Measurements from ENCODE around the gene STRN4.
"Not testable (repeated sequence)": the region's sequence is repeated elsewhere in the genome, so short reads cannot be mapped to it uniquely, and the experiment has no call there.

The STRN4 gene, protein sequence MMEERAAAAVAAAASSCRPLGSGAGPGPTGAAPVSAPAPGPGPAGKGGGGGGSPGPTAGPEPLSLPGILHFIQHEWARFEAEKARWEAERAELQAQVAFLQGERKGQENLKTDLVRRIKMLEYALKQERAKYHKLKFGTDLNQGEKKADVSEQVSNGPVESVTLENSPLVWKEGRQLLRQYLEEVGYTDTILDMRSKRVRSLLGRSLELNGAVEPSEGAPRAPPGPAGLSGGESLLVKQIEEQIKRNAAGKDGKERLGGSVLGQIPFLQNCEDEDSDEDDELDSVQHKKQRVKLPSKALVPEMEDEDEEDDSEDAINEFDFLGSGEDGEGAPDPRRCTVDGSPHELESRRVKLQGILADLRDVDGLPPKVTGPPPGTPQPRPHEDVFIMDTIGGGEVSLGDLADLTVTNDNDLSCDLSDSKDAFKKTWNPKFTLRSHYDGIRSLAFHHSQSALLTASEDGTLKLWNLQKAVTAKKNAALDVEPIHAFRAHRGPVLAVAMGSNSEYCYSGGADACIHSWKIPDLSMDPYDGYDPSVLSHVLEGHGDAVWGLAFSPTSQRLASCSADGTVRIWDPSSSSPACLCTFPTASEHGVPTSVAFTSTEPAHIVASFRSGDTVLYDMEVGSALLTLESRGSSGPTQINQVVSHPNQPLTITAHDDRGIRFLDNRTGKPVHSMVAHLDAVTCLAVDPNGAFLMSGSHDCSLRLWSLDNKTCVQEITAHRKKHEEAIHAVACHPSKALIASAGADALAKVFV

DNA sequence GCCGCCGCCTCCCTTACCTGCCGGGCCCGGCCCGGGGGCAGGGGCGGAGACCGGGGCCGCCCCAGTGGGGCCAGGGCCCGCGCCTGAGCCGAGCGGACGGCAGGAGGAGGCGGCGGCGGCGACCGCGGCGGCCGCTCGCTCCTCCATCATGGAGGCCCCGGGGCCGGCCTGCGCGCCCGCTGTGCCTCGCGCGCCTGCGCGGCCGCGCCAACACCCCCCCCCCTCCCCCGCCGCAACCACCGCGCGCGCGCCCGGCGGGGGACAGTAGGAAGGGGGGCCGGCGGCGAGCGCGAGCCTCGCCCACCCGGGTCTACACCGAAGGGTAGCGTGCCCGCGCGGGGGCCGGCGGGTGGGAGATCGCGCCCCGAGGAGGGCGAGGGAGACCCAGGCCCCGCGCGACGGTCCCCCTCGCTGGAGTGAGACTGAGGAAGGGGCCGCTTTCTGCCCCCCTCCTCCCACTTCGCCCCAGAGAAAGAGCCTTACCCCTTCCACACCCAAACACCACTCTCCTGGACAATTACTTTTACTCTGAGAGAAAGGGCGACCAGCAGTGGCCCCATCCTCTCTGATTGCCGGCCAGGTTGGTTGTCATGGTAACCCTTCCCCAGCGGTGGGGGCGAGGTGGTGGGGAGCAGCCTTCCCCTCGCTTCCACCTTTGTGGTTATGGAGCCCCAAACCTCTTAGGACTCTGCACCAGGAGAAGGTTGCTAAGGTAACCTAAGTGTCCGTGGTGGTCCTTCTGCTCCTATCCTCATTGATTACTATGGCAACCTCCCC lies at the start of gene STRN4:
Gene STRN4 (minus strand): TSS at position 170 of the 777 bp plus-strand sequence. CDS start 20 bp downstream, at position 150.
- peak; percentile 53 for DNase-seq

DNA sequence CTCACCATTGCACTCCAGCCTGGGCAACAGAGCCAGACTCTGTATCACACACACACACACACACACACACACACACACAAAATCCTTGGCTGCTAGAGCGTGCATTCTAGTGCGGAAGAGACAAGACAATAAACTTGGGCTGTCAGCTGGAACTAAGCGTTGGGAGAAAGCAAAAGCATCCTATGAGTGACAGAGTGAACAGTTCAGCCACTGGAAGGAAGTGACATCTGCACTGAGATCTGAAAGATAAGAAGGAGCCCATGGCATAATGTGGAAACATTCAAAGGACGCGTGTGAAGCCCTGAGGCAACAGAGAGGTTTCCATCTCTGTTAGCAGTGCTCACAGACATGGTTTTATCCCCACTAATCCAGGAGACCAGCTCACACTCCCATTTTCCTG lies 45.7 kb upstream of the STRN4 start:
- peak; percentile 69 for DNase-seq

DNA sequence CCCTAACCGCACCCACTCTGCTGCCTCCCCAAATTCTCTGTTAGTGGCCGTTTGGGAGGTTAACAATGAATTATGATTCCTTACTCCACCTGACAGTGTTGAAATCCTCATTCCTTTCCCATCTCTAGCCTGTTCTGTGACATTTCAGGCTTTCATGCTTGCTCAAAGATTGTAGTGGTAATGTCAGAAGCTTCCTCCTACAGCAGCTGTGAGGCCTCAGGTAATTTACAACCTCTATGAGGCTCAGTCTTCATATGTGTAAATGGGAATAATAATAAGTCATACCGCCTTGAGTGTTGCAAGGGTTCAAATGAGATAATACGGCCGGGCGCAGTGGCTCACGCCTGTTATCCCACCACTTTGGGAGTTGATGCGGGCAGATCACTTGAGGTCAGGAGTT lies 43.1 kb upstream of the STRN4 start:
- DNase-seq, result no peak

DNA sequence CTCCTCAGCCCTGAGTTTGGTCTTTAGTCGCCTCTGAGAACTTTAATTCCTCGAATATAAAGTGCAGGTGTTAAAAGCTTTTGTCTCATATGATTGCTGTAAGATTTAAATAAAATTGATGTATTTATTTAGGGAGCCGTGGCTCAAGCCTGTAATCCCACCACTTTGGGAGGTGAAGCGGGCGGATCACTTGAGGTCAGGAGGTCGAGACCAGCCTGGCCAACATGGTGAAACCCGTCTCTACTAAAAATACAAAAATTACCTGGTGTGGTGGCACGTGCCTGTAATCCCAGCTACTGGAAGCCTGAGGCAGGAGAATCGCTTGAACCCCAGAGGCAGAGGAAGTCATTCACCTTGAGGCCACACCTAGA lies 42.7 kb upstream of the STRN4 start:
- no peak for DNase-seq

DNA sequence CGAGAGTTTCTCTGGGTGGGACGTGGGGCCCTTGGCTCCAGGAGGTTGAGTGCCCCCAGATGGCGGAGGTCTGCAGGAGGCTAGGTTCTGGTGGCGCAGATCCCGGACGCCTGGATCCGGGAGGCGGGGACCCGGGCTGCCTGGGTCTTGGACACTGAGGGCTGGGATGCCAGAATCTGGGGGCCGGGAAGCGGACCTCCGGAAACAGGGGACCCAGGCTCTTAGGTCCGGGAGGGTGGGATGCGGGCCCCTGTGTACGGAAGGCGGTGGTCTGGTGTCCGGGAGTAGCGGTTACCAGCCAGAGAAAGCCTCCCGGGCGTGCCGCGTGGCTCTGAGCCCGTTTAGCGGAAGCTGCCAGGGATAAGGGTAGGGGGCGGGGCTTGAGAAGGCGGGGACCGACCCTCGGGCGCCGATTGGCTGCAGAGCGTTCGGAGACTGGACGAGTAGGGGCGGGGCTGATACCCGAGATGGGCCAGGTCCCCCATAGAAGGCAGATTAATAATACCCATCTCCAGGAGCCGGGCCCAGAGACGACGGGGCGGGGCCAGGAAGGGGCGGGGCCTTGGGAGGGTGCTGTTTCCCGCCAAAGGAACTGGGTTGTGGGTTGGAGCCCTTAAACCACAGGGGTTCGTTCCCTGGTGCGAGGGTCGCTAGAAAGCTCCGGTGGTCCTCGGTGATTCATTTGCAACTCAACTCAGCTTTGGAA lies 42.2 kb upstream of the STRN4 start, which contains the start of gene SLC1A5:
Gene SLC1A5 (minus strand): TSS at position 333 of the 706 bp plus-strand sequence. CDS start 629 bp downstream, outside the sequence.
- peak; percentile 99 for DNase-seq

DNA sequence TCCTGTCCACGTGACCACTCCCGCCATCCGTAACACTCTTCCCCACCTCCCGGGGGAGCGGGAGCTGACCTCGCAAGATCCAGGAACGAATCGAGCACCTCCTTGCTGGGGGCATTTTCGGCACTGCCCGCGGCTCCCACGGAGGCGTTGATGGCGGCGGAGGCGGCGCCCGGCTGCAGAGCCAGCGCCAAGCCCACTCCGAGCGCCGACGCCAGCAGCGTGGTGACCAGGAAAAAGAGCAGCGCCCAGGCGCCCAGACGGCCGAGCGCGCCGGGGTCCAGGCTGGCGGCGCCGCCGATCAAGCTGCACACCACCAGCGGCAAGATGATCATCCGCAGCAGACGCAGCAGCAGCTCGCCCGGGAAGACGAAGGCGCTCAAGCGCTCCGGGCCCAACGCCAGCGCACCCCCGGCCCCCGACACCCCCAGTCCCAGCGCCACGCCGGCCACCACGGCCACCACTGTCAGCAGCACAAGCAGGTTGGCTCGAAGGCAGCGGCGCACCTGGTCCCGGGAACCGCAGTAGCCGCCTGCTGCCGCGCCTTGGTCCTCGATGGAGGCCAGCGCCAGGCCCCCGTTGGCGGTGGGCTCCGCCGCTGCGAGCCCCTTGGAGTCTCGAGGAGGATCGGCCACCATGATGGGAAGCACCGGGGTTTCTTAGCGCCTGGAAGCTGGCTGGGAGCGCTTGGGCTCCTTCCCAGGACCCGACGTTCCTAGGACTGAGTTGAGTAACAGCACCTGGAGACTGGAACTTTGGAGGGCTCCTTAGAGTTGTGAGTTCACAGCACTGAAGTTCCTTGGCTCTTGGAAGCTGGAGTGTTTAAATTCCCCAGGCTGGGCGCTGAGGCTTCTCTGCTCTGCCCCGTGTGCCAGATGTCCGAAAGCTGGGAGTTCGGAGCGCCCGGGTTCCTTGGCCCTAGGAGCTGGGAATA lies 41.3 kb upstream of the STRN4 start:
- peak; percentile 78 for DNase-seq

DNA sequence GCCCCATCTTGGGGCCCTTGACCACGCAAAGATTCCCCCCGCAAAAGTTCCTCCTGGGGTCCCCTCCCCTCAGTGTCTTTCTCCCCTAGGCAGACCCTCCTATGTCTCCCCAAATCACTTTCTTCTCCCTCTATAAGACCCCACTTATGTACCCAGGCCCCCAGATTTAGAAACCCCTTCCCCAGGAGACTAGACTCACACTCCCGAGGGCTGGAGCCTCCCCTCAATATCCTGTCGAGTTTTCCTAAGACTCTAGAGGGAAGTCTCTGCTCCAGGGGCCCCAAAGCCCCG lies 40.7 kb upstream of the STRN4 start:
- no peak for DNase-seq

DNA sequence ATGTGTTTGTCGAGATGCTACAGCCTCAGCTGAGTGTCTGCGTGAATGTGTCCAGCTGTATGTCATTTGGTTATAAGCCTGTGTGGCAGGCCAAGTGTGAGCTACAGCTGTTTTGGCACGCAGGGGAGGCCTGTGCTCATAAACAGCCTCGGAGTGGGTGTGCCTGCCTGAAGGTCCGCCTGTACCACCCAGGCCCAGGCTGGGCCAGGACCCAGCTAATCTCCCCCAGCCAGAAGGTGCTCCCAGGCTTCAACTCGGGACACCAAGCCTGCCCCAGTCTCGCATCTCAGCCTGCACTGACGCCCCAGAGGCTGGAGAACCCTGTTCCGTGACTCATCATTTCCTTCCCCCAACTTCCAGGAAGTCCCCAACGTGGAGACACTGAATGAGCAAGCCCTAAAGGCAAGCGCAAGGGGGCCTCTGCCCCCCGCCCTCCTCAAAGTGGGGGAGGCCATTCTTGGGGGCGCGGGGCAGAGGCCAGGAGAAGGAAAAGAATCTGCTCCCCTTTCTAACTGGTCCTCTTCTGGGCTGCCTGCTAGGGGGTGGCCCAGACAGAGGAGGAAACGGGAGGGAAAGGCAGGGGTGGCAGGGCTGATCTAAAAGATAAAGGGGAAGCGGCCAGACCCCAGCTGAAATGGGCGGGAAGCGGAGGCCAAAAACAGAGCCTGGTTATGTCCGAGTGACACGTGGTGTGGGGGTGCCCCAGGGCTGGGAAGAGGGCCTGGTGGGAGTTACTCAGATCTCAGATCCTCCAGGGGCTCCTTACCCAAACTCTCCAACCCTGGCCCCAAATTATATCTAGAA lies 40.2 kb upstream of the STRN4 start:
- DNase-seq, result peak; percentile 93

DNA sequence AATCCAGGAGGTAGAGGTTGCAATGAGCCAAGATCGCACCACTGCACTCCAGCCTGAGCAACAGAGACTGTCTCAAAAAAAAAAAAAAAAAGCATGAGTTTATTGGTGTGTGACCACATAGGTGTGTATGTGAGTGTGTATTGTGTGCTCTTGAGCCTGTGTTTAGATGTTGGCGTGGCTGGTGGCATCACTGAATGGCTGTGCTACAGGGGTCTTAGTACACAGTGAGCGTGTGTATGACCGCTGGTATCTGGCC lies 39.7 kb upstream of the STRN4 start:
- no peak for DNase-seq

DNA sequence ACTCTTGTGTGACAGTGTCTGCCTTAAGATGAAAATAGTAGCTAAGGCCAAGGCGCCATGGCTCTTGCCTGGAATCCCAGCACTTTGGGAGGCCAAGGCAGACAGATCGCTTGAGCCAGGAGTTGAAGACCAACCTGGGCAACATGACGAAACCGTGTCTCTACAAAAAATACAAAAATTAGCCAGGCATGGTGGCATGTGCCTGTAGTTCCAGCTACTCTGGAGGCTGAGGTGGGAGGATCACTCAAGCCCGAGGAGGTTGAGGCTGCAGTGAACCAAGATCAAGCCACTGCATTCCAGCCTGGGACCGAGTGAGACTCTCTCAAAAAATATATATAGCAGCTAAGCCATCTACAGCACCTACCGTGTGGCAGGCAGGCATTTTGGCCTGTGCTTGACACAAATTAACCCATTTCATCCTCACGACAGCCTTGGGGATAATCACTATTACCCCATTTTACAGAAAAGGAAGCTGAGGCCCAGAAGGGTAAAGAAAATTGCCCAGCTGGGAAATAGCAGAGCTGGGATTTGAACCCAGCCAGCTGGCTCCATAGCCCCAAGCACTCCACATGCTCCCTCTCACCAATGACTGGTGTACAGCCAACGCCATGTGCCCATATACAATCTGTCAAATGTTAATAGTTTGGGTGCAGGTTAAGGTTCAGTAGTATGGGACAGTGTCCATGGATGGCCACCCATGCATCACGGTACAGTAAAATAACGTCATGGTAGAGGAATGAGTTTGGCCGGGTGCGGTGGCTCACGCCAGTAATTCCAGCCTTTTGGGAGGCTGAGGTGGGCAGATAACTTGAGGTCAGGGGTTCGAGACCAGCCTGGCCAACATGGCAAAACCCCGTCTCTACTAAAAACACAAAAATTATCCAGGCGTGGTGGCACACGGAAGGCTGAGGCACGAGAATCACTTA lies 39.1 kb upstream of the STRN4 start:
- peak; percentile 56 for DNase-seq

DNA sequence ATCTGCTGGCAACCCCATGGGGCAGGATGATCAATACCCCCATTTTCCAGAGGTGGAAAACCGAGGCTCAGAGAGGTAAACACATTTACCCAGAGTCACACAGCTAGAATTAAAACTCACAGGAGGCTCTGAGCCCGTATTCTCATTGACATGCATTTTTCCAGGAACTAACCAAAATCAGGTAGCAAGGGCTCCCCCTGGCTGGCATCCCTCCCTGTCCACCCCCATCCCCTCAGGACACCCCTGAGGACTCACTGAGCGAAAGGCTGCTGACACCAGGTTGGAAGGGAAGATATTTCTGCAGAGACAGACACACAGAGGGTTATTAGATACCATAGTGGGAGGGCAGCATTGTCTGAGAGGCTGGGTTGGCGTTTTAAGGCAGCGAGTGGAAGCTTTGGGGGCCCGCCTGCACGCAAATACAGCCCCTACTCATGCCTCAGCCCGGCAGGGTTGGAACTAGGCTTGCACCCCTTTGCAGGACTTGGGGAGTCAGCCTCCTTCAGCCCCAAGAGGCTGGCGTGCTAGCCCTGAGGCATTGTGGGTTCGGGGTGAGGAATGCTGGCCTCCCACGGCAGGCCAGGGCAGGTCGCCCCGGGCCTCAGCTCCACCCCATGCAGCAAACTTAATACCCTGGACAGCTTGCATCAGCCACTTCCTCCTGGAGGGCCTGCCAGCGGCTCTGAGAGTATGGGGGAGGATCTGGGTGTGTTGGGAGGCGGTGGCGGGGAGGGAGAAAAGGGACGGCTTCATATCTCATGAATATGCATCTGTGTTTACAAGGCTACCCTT lies 38.2 kb upstream of the STRN4 start:
- DNase-seq, result peak; percentile 97

DNA sequence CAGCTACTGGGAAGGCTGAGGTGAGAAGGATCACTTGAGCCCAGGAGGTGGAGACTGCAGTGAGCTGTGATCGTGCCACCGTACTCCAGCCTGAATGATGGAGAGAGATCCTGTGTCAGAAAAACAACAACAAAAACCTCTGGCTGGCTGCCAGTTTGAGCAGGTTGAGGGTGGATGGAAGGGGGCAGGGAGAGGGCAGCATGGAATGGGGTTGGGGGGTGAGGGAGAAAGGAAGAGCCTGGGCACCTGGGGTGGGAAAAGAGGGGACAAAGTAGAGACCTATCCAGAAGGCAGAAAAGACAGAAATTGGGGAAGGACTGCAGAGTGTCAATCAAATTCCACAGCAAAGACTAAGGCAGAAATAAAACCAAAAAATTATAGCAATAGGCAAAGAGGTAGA lies 37.4 kb upstream of the STRN4 start:
- no peak for DNase-seq

DNA sequence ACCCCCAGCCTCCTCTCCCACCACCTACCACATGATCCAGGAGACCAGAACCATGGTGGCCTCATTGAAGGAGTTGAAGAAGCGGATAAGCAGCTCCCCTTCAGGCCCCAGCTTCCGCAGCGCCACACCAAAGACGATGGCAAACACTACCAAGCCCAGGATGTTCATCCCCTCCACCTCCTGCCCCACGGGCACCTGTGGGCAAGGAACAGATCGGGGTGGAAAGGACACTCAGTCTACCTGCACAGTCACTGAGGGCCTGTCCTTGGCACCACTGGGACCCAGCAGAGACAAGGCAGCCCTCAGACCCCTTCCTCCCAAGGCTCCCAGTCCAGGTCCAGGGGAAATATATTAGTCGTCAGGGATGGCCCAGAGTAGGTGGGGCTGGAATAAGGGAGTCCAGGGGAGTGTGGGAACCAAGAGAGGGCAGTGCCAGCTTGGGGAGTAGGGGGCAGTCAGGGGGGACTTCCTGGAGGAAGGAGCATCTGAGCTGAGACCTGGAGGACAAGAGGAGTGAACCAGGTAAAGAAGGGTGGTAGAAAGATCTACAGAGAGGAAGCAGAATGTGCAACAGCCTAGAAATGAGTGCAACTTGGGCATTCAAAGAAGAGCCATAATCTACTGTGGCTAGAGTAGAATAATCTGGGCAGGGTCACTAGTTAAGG lies 36.2 kb upstream of the STRN4 start:
- no peak for DNase-seq

DNA sequence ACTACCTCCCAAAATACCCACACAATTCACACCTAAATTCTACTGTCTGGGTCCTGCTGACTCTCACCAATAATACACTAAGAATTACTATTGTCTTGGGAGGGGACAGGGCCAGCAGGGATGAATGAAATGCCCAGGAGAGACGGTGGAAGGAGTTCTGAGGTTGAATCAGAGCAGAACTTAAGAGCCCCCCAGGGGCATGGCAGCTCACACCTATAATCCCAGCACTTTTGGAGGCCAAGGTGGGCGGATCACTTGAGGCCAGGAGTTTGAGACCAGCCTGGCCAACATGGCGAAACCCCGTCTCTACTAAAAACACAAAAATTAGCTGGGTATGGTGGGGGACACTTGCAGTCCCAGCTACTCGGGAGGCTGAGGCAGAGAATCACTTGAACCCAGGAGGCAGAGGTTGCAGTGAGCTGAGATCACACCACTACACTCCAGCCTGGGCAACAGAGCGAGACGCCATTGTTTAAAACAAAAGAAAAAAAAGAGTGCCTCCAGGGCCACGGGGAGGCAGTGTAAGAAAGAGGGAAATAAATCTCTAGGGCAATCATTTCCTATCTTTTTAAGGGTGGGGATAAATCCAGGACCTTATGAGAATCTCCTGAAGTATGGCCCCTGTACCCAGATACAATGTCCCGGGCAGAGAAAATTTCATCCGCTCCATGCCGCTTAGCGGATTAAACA lies 31.9 kb upstream of the STRN4 start:
- DNase-seq, result not testable (repeated sequence)

DNA sequence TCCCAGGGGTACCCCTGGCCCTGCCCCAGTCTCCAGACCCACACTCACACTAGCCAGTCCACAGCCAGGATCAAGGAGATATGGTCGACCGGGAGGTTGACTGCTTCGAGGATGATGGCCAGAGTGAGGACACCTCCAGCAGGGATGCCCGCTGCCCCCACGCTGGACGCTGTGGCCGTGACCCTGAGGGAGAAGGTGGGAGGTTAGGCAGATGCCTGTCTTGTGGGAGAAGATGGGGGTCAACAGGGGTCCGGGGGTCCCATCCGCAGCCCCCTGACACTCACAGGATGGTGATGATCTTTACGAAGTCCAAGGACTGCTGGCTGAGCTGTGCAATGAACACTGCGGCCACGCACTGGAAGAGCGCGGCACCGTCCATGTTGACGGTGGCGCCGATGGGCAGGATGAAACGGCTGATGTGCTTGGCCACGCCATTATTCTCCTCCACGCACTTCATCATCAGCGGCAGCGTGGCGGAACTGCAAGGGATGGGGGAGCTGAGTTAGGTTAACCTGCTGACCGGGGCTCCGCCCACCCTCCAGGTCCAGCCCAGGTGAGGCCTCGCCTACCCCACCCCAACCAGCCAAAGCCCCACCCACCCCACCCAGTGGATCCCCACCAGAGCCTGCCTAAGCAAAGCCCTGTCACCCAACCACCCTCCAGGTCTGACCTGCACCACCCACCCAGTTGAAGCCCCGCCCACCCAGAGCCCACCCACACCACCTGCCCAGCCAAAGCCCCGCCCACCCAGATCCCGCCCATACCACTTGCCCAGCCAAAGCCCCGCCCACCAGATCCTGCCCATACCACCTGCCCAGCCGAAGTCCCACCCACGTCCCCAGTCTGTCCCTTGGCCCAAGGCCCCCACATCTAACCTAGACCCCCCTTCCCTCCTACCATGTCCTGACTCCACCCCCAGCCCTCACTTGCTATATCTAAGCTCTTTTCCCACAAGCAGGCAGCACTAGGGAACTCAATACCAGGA lies 31.0 kb upstream of the STRN4 start:
- no peak for DNase-seq

DNA sequence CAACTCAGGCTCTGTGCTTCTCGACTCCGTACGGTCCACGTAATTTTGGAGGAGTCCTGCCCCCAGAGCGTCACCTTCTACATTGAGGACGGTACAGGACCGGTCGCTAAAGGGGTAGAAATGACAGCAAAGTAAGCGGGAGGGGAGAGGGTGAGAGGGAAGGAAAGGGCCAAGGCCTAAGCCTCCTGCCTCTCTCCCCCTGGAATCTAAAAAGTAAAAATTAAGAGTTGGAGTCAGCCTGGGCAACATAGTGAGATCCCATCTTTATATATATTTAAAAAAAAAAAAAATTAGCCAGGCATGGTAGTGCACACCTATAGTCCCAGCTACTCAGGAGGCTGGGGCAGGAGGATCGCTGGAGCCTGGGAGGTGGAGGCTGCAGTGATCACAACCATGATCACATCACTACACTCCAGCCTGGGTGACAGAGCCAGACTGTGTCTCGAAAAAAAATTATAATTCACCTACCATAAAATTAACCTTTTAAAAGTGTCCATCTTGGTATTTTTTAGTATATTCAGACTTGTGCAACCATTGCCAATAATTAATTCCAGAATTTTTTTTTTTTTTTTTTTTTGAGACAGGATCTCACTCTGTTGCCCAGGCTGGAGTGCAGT lies 29.5 kb upstream of the STRN4 start:
- no peak for DNase-seq

All from EL (cell line).